ENCODE results near the gene SAMD4B. TPM values are rescaled to one million over a fixed set of nuclear protein-coding genes. Genes with fewer than 3 reads are reported as not detected.

SAMD4B gene
- total RNA-seq, 4 donors from 2014 or later = 79.5 to 212 (median 124) TPM

DNA sequence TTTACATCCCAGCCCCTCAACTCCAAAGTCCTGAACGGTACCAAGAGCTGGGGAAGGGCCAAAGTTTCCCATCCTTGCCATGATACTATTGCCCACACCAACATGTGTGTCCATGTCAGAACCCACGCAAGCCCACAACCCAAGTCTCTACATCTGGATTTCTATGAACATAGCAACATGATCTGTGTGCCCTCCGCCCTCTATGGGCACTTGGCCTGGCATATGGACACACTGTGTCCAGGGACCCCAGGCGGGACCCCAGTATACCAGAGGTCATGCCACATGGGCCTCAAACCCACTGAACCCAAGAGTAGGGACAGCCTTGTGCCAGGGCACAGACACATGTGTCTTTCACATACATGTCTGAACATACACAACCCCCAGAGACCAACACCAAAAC is 23.5 kb upstream of the SAMD4B start:
- H3K27ac ChIP-seq = no peak overlapping the region
- no peak overlapping the region for H3K4me3 ChIP-seq (replicated peaks in 1 of 3)
- no peak for DNase-seq
- intact Hi-C loops (cut with DNase I) = no loop called here
- H3K9me3 ChIP-seq = no peaks in the 10 kb centered on the region
- no peaks in the 10 kb centered on the region for H3K27me3 ChIP-seq
- 89 to 93% methylated on average over 3 of the region's 4 CpGs for WGBS, 2 donors
- TF ChIP-seq POLR2A (IDR thresholded peaks at IDR 0.05) = no peak
- TF ChIP-seq, protein P1, sequence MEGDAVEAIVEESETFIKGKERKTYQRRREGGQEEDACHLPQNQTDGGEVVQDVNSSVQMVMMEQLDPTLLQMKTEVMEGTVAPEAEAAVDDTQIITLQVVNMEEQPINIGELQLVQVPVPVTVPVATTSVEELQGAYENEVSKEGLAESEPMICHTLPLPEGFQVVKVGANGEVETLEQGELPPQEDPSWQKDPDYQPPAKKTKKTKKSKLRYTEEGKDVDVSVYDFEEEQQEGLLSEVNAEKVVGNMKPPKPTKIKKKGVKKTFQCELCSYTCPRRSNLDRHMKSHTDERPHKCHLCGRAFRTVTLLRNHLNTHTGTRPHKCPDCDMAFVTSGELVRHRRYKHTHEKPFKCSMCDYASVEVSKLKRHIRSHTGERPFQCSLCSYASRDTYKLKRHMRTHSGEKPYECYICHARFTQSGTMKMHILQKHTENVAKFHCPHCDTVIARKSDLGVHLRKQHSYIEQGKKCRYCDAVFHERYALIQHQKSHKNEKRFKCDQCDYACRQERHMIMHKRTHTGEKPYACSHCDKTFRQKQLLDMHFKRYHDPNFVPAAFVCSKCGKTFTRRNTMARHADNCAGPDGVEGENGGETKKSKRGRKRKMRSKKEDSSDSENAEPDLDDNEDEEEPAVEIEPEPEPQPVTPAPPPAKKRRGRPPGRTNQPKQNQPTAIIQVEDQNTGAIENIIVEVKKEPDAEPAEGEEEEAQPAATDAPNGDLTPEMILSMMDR (IDR thresholded peaks at IDR 0.05) = no peak
- peaks cover 9% of the 10 kb centered on the region in 2 donors for H3K4me1 ChIP-seq
- peaks cover 0 to 5% of the 10 kb centered on the region in 2 donors for H3K36me3 ChIP-seq

DNA sequence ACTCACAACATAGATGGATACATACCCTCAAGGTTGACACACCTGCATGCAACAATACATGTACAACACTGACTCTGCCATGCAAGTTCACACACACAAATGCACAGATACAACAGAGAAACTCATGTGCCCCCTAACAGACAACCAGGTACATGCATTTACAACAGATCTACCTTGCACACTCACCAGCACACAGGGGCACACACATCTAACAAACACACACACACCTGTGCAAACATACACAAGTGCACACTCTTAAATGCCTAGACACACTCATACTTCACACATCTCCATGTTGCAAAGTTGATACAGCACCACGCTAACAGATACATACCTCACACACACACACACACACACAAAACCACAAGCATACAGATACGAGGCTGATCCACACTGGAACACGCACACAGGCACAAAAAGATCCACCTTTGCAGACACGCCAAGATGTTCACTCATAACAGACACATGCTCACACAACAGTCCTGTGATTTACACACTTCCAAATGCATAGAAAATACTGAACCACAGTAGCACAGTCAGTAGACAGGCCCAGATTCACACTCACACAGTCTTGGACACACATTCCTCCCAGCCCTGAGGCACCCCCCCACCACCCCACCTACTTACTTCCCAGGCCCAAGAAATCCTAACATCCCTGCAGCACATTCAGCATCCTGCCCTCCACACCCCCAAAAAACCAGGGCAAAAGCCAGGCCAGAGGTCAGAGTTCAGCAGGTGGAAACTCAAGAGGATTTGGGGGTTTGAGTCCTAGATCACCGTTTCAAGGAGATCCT is 22.9 kb upstream of the SAMD4B start:
- H3K36me3 ChIP-seq = peaks cover 0 to 5% of the 10 kb centered on the region in 2 donors
- intact Hi-C loops (cut with DNase I) = no loop called here
- peaks cover 9% of the 10 kb centered on the region in 2 donors for H3K4me1 ChIP-seq
- DNase-seq = no peak
- H3K9me3 ChIP-seq = no peaks in the 10 kb centered on the region
- H3K4me3 ChIP-seq (replicated peaks in 1 of 3) = no peak overlapping the region
- H3K27ac ChIP-seq = no peak overlapping the region
- no peaks in the 10 kb centered on the region for H3K27me3 ChIP-seq
- TF ChIP-seq, protein P1 (IDR thresholded peaks at IDR 0.05) = no peak
- TF ChIP-seq POLR2A (IDR thresholded peaks at IDR 0.05) = no peak
- WGBS, 2 donors = 82 to 88% methylated on average over 5 of the region's 5 CpGs

DNA sequence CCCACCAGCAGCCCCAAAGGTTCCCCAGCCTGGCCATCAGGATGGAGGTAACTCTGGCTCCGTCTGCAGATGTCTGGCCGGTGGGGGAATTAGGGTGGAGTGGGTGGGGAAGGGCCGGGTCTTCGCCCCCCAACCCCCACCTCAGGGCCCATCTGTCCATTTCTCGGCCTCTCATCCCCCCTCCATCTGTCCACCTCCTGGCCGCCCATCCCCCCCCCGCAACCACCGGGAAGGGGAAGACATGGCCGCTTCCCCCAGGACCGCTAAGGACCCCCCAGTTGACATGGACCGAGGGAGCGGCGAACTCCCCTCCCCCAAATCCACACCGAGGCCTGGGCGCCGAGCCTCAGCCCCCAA is 22.4 kb upstream of the SAMD4B start:
- peaks cover 9% of the 10 kb centered on the region in 2 donors for H3K4me1 ChIP-seq
- peak overlapping the region in 1 of 3 donors; percentile 40 for H3K4me3 ChIP-seq (replicated peaks in 1 of 3)
- H3K27ac ChIP-seq = no peak overlapping the region
- no peaks in the 10 kb centered on the region for H3K9me3 ChIP-seq
- no peak for DNase-seq
- TF ChIP-seq, protein P1 (IDR thresholded peaks at IDR 0.05) = no peak
- no peak for TF ChIP-seq POLR2A (IDR thresholded peaks at IDR 0.05)
- peaks cover 0 to under 1% of the 10 kb centered on the region in 2 donors for H3K36me3 ChIP-seq
- WGBS, 2 donors = 11 to 34% methylated on average over 3 to 5 of the region's 16 CpGs
- intact Hi-C loops (cut with DNase I) = no loop called here
- H3K27me3 ChIP-seq = no peaks in the 10 kb centered on the region

DNA sequence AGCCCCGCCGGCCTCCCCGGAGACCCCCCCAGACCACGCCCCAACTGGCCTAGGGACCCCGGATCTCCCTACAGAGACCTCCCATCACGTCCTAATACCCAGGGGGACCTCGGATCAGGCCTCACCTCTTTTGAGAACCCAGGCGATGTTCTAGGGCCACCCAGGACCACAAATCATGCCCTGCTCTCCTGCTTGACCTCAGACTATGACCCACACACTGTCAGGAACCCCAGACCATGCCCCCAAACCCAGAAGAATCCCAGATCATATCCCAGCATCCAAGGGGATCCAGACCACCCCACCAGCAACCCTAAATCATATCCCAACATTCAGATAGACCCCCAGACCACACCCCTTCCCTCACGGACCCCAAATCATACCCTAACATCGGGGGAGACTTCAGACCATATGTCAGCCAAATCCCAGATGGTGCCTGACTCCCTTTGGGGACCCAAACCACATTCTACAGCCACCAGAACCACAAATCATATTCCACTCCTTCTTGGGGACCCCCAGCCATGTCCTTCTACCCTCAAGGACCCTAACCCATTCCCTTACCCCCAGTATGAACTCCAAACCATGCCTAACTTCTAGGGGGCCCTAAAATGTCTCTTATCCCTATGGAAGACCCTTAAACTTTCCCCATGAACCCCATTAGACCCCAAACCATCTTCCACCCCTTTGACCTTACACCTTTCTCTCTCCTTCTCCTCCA is 20.9 kb upstream of the SAMD4B start:
- peaks cover 9% of the 10 kb centered on the region in 2 donors for H3K4me1 ChIP-seq
- H3K27me3 ChIP-seq = no peaks in the 10 kb centered on the region
- intact Hi-C loops (cut with DNase I) = no loop called here
- H3K36me3 ChIP-seq = no peaks in the 10 kb centered on the region
- WGBS, 2 donors = 52 to 57% methylated on average over 2 to 3 of the region's 10 CpGs
- no peak overlapping the region for H3K27ac ChIP-seq
- no peak for DNase-seq
- H3K9me3 ChIP-seq = no peaks in the 10 kb centered on the region
- TF ChIP-seq POLR2A (IDR thresholded peaks at IDR 0.05) = no peak
- TF ChIP-seq, protein P1 (IDR thresholded peaks at IDR 0.05) = no peak
- H3K4me3 ChIP-seq (replicated peaks in 1 of 3) = peak overlapping the region in 1 of 3 donors; percentile 27

DNA sequence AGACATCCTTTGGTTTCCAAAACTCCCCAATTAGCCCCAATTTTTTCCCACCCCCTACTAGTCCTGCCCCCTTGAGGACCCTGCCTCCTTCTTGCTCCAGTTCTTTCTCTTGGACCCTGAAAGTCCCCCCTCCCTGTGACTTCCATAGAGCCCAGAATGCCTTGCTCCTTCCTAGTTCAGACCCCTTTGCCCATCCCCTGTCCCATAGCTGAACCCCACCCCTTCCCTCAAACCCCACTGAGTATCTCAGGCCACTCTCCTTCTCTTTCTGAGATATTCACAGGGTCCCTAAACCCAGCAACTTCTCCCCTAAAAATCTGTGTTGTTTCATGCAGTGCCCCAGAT is 20.4 kb upstream of the SAMD4B start:
- H3K4me3 ChIP-seq (replicated peaks in 1 of 3) = no peak overlapping the region
- no peaks in the 10 kb centered on the region for H3K27me3 ChIP-seq
- no peaks in the 10 kb centered on the region for H3K9me3 ChIP-seq
- H3K36me3 ChIP-seq = no peaks in the 10 kb centered on the region
- no peak overlapping the region for H3K27ac ChIP-seq
- TF ChIP-seq, protein P1 (IDR thresholded peaks at IDR 0.05) = no peak
- no peak for TF ChIP-seq POLR2A (IDR thresholded peaks at IDR 0.05)
- peaks cover 9% of the 10 kb centered on the region in 2 donors for H3K4me1 ChIP-seq
- DNase-seq = no peak
- intact Hi-C loops (cut with DNase I) = no loop called here

All from thyroid gland (tissue), 4 donors.